Small intestine (tissue), 7 donors: ENCODE data around the gene FLNA. TPM values are rescaled to one million over a fixed set of nuclear protein-coding genes. Genes with fewer than 3 reads are reported as not detected.

Experiments used
- DNase-seq, 2 donors: peaks; one replicate each; pipeline versions ENCODE4 v3.0.0 to v3.0.0-alpha.2; 2013
- FAIRE-seq: peaks from 2 replicates; lab custom pipeline; 2012; peaks lifted over from hg19 to GRCh38; lab: Jason Lieb, UNC
- H3K27ac ChIP-seq, 3 donors: one replicate each; pipeline ENCODE4 v1.5.1; 2013; ENCODE audit warnings: low read length in 2 of 3, mild to moderate bottlenecking in 2 of 3, control low read depth in 1 of 3, inconsistent platforms in 1 of 3, low read depth in 1 of 3, moderate library complexity in 1 of 3
- H3K27me3 ChIP-seq, 3 donors: one replicate each; pipeline ENCODE4 v1.6.1; 2013; ENCODE audit warnings: low read length in 3 of 3, inconsistent platforms in 1 of 3; ENCODE audit not compliant: control insufficient read depth in 3 of 3, insufficient read depth in 3 of 3
- H3K36me3 ChIP-seq, 3 donors: one replicate each; pipeline ENCODE4 v1.6.1; 2013; ENCODE audit warnings: low read length in 3 of 3, inconsistent platforms in 1 of 3, low read depth in 1 of 3, mild to moderate bottlenecking in 1 of 3, moderate library complexity in 1 of 3; ENCODE audit not compliant: control insufficient read depth in 3 of 3, insufficient read depth in 2 of 3
- H3K4me1 ChIP-seq, 3 donors: one replicate each; pipeline ENCODE4 v1.6.1; 2013; ENCODE audit warnings: low read length in 2 of 3, inconsistent platforms in 1 of 3, low read depth in 1 of 3, mild to moderate bottlenecking in 1 of 3, moderate library complexity in 1 of 3; ENCODE audit not compliant: control insufficient read depth in 3 of 3, insufficient read depth in 2 of 3
- H3K4me3 ChIP-seq, 3 donors: one replicate each; pipeline ENCODE4 v1.5.1; 2013; ENCODE audit warnings: low read length in 3 of 3, control low read depth in 1 of 3, inconsistent platforms in 1 of 3, low read depth in 1 of 3, mild to moderate bottlenecking in 1 of 3, moderate library complexity in 1 of 3
- H3K9me3 ChIP-seq, 2 donors: one replicate each; pipeline ENCODE4 v1.6.1; 2013; ENCODE audit warnings: low read depth in 1 of 2, low read length in 1 of 2; ENCODE audit not compliant: control insufficient read depth in 2 of 2, insufficient read depth in 1 of 2
- WGBS, 3 donors: extraction: QIAGEN DNeasy Blood & Tissue Kit; methylation state at CpG; one replicate each; pipeline ENCODE4 v1.1.7; 2013; 5-methylcytosine and 5-hydroxymethylcytosine counted together
- polyA plus RNA-seq, 4 donors: library from polyadenylated mRNA; stranded (reverse) in 3 of 4; unstranded in 1 of 4; fragments of 200-250 nt in 3 of 4; fragments of 120-200 nt in 1 of 4; gene quantifications; one replicate each; pipeline versions ENCODE4 v1.2.1 to v1.2.3, GENCODE V29; 2013
- donor health status: healthy with polysubstance abuse.
- donor health status: control.
- donor health status: control.
- donor health status: Bipolar disorder and iron deficiency.
- donor health status: healthy.

Gene FLNA
- polyA plus RNA-seq, 4 donors, result 19.2 to 251 (median 73.8) TPM

DNA sequence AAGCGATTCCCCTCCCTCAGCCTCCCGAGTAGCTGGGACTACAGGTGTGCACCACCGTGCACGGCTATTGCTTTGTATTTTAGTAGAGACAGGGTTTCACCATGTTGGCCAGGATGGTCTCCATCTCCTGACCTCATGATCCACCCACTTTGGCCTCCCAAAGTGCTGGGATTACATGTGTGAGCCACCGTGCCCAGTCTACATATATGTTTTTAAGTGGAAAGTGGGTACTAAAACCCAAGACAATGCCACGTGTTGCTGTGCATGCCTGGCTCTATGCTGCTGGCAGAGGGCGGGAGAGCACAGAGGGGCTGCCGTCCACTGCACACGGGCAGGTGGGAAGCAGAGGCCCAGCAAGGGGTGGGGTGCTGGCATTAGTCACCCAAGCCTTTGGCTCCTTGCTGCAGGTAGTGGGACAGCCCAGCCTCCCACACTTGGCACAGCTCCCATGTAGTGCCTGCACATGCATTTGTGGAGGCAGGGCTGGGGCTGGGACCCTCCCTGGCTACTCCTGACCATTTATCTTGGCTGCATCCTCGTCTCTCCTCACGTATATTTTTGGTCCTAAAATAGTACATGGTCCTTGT lies 8.1 kb upstream of the FLNA start:
- Histone ChIP-seq H3K9me3 (no peaks in the 10 kb centered on the region), H3K27me3 (no peaks in the 10 kb centered on the region), H3K4me1 (peaks cover 0 to 3% (median 0%) of the 10 kb centered on the region in 3 donors), H3K36me3 (peaks cover 0 to 19% (median 0%) of the 10 kb centered on the region in 3 donors), H3K27ac (no peak overlapping the region), H3K4me3 (no peak overlapping the region)
- no peak for DNase-seq
- no peak for FAIRE-seq
- WGBS, 3 donors, result 70 to 81% (median 76%) methylated on average over 10 to 11 of the region's 11 CpGs

DNA sequence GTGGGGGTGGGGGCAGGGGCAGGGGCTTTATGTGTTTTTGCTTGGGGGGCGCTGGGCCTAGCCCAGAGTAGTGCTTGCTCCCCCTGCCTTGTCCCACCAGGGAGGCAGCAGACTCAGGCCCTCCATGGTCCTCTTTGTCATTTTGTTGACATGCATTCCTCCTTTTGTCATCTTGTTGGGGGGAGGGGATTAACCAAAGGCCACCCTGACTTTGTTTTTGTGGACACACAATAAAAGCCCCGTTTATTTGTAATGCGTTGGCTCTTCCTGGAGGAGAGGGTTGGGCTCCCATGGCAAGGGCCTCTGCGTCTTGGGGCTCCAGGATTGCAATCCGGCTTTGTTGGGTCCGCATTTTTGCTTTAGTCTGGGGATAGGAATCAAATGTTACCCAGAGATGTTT lies 6.8 kb upstream of the FLNA start:
- DNase-seq (no peak), FAIRE-seq (no peak)
- Histone ChIP-seq H3K27ac (no peak overlapping the region), H3K27me3 (no peaks in the 10 kb centered on the region), H3K4me3 (no peak overlapping the region), H3K36me3 (peaks cover 0 to 19% (median 0%) of the 10 kb centered on the region in 3 donors), H3K4me1 (peaks cover 0 to 3% (median 0%) of the 10 kb centered on the region in 3 donors), H3K9me3 (no peaks in the 10 kb centered on the region)
- 66 to 81% (median 78%) methylated on average over 6 of the region's 6 CpGs for WGBS, 3 donors

DNA sequence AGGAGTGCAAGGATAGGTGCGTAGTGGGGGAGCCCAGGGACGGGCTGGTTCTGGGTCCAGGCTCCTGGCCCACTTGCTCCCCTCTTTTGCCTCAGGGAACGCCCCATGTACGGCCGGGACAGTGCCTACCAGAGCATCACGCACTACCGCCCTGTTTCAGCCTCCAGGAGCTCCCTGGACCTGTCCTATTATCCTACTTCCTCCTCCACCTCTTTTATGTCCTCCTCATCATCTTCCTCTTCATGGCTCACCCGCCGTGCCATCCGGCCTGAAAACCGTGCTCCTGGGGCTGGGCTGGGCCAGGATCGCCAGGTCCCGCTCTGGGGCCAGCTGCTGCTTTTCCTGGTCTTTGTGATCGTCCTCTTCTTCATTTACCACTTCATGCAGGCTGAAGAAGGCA lies 6.4 kb upstream of the FLNA start:
- Histone ChIP-seq H3K9me3 (no peaks in the 10 kb centered on the region), H3K4me1 (peaks cover 0 to 3% (median 0%) of the 10 kb centered on the region in 3 donors), H3K27me3 (no peaks in the 10 kb centered on the region), H3K27ac (peak overlapping the region in 1 of 3 donors; percentile 98), H3K36me3 (peaks cover 0 to 19% (median 0%) of the 10 kb centered on the region in 3 donors), H3K4me3 (no peak overlapping the region)
- 82 to 85% (median 85%) methylated on average over 10 to 14 of the region's 14 CpGs for WGBS, 3 donors
- DNase-seq, result no peak
- FAIRE-seq, result no peak

DNA sequence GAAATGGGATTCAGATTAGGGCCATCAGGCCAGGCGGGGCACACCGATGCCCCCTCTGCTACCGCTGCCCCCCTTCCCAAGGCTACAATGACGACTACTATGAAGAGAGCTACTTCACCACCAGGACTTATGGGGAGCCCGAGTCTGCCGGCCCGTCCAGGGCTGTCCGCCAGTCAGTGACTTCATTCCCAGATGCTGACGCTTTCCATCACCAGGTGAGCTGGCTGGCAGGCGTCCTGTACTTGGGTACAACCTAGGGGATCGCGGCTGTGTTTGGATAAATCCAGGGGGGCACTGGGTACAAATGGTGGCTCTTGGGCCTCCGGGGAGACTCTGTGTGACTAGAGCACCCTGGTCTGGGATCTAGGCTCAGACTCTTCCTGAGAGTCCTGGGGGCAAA lies 5.7 kb upstream of the FLNA start:
- H3K27me3 ChIP-seq, result peaks cover 0 to under 1% (median 0%) of the 10 kb centered on the region in 3 donors
- FAIRE-seq (no peak), DNase-seq (no peak)
- peaks cover 0 to 3% (median 0%) of the 10 kb centered on the region in 3 donors for H3K4me1 ChIP-seq
- H3K36me3 ChIP-seq, result peaks cover 0 to 19% (median 0%) of the 10 kb centered on the region in 3 donors
- no peaks in the 10 kb centered on the region for H3K9me3 ChIP-seq
- WGBS, 3 donors, result 29 to 51% (median 36%) methylated on average over 8 to 13 of the region's 13 CpGs
- peak overlapping the region; percentile 65 to 82 (median 80) for H3K4me3 ChIP-seq
- peak overlapping the region in 2 of 3 donors; percentile 89 to 98 for H3K27ac ChIP-seq

DNA sequence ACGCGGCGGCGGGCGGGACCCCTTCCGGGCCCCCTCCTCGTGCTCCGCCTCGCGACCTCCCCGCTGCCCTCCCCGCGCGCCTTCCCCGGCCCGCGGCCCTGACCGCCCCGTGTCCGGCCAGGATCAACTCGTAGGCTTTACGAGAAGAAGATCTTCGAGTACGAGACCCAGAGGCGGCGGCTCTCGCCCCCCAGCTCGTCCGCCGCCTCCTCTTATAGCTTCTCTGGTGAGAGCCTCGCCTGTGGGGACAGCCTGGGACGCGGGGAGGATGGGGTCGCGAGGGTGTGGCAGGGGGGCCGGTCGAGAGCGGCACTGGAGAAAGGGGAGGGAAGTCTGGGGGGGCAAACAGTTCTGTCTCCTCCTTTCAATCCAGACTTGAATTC lies 5.1 kb upstream of the FLNA start:
- Histone ChIP-seq H3K4me3 (peak overlapping the region; percentile 65 to 82 (median 80)), H3K27ac (peak overlapping the region; percentile 74 to 98 (median 89)), H3K27me3 (peaks cover 0 to 5% (median 0%) of the 10 kb centered on the region in 3 donors), H3K4me1 (peaks cover 0 to 8% (median 0%) of the 10 kb centered on the region in 3 donors), H3K9me3 (no peaks in the 10 kb centered on the region), H3K36me3 (peaks cover 0 to 19% (median 0%) of the 10 kb centered on the region in 3 donors)
- WGBS, 3 donors, result 1 to 53% (median 7%) methylated on average over 30 to 38 of the region's 38 CpGs
- FAIRE-seq (no peak), DNase-seq (peak in 1 of 2 donors; percentile 35)

DNA sequence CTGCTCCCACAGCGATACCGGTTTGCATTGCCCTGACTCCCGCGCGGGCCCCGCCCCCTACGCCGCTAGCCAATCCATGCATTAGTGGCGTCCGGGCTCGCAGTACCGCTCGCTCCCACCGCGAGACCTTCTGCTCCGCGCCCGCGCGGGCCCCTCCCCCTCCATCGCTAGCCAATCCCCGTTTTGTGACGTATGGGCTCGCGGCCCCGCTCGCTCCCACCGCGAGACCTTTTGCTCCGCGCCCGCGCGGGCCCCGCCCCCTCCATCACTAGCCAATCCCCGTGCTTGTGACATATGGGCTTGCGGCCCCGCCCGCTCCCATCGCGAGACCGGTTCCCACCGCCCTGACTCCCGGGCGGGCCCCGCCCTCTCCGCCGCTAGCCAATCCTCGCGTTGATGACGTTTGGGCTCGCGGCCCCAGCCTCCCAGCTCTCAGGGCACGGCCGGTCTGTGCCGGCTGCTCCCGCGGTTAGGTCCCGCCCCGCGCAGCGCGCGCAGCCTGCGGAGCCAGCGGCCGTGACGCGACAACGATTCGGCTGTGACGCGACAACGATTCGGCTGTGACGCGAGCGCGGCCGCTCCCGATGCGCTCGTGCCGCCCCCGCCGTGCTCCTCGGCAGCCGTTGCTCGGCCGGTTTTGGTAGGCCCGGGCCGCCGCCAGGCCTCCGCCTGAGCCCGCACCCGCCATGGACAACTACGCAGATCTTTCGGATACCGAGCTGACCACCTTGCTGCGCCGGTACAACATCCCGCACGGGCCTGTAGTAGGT lies 4.5 kb upstream of the FLNA start, which contains the start of gene EMD:
Gene EMD (plus strand): TSS at position 497 of the 770 bp plus-strand sequence. CDS start 190 bp downstream, at position 687.
- Histone ChIP-seq H3K27ac (peak within 1 kb of the TSS; percentile 89 to 98 (median 91)), H3K4me1 (peaks cover 0 to 9% (median 0%) of the 10 kb centered on the region in 3 donors), H3K27me3 (peaks cover 0 to 6% (median 0%) of the 10 kb centered on the region in 3 donors), H3K9me3 (no peaks in the 10 kb centered on the region), H3K36me3 (peaks cover 0 to 19% (median 0%) of the 10 kb centered on the region in 3 donors), H3K4me3 (peak within 1 kb of the TSS; percentile 65 to 82 (median 80))
- 0 to 37% (median 15%) methylated on average over 42 to 103 of the region's 103 CpGs for WGBS, 3 donors
- DNase-seq, result peak; percentile 94 to 97
- FAIRE-seq, result peak; percentile 94

DNA sequence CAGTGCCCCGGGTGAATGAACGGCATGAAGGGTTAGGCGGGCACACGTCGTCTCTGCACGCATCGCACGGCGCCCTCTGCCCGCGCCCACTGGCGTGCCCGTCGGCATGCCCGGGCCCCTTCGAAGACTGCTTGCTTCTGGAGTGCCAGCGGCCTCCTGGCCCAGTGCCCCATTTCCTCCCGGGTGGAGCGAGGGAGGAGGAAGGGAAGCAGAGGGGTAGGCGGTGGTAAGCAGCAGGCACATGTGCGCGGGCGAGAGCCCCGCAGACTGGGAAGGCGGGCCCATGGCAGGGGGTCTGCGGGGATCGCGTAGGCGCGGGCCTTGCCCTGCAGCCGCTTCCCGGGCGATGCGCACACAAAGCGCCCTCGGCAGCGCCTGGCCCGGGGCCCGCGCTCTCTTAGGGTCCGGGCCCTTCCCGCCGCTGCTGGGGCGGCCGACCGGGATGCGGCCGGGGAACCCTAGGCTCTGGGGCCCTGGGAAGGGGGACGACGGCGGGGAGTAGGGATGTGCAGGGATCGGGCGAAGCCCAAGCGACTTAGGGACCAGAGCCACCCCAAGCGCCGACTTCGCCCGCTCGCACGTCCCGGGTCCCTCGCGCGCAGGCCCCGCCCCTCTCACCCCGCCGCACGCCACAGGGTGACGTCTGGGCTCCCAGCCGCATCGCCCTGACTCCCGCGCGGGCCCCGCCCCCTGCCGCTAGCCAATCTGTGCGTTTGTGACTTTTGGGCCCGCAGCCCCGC lies 3.8 kb upstream of the FLNA start:
- WGBS, 3 donors, result 0 to 40% (median 23%) methylated on average over 6 to 79 of the region's 79 CpGs
- Histone ChIP-seq H3K36me3 (peaks cover 0 to 19% (median 0%) of the 10 kb centered on the region in 3 donors), H3K27ac (peak overlapping the region; percentile 89 to 97 (median 91)), H3K27me3 (peaks cover 0 to 8% (median 0%) of the 10 kb centered on the region in 3 donors), H3K4me3 (peak overlapping the region; percentile 15 to 41 (median 38)), H3K4me1 (peaks cover 0 to 16% (median 0%) of the 10 kb centered on the region in 3 donors), H3K9me3 (no peaks in the 10 kb centered on the region)
- DNase-seq, result no peak
- FAIRE-seq, result no peak

DNA sequence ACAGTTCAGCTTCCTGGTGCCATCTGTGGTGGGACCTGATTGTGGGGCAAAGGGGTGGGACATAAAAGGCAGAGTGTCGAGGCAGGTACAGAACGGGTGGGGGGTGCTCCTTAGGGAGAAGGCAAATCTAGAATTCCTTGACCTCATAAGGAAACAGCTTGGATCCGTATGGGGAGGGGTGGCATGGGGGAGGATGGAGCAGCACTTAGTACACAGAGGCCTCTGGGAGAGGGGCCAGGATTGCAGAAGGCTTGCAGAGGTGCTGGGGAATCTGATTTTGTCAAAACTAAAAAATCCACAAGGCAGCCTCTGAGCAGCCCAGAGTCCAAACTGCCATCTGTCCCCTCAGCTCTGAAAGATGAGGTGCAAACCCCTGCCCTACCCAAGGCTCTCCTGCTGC lies 2.3 kb upstream of the FLNA start:
- H3K36me3 ChIP-seq, result peaks cover 0 to 16% (median 0%) of the 10 kb centered on the region in 3 donors
- 71 to 81% (median 77%) methylated on average over 3 of the region's 3 CpGs for WGBS, 3 donors
- no peaks in the 10 kb centered on the region for H3K9me3 ChIP-seq
- H3K4me3 ChIP-seq, result no peak overlapping the region
- peaks cover 0 to 16% (median 0%) of the 10 kb centered on the region in 3 donors for H3K4me1 ChIP-seq
- H3K27me3 ChIP-seq, result peaks cover 0 to 17% (median 0%) of the 10 kb centered on the region in 3 donors
- H3K27ac ChIP-seq, result peak overlapping the region in 2 of 3 donors; percentile 79 to 89
- FAIRE-seq, result no peak
- no peak for DNase-seq
